Lower leg skin (tissue), 3 donors: ENCODE results near the gene GSC2.

ENCODE experiments used
- POLR2A ChIP-seq, 2 donors: fragments of 450-650 bp; IDR thresholded peaks; one replicate each; pipeline ENCODE4 v1.6.1; 2016 to 2017; ENCODE audit warnings: antibody characterized with exemption in 2 of 2, mild to moderate bottlenecking in 1 of 2, moderate library complexity in 1 of 2
- TF ChIP-seq, protein P1 (sequence below), 3 donors: fragments of 450-650 bp; IDR thresholded peaks; one replicate each; pipeline ENCODE4 v1.5.1; 2016; ENCODE audit warnings: antibody characterized with exemption in 3 of 3, mild to moderate bottlenecking in 3 of 3, moderate library complexity in 2 of 3

DNA sequence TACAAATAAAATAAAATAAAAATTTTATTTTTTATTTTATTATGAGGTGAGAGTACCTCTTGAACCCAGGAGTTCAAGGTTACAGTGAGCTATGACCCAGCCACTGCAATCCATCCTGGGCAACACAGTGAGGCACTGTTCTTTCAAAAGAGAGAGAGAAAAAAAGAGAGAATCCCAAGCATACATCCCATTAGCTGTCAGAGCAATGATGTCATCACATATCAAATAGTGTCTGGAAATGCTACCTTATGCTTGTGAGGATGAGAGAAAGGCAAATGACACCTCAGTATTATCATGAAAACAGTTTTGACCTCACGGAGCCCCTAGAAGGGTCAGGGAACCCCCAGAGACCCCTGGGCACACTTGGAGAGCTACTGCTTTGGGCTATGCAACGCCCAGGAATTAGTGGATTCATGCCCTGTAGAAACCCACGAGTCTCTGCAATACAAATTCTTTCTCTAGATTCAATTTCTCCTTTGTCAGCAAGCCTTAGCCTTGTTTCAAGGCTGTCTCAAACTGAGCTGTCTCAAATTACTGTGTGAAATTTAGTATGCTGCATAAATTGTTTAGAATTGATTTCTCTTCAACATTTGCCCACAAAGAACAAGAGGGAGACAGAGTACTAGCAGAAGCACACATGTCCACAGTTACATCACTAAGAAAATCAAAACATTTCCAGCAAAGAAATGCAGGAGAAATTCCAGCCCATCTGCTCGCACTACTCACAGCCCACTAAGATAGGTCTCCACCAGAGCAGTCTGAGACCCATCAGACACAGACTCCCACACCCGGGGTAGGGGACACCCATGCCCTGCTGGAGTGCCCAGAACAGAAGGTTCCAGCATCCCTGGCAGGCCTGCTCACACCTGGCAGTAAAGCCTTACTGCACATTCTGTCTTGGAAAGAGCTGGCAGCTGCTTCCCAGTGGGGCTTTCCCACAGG is 45.9 kb downstream of the GSC2 start:
- TF ChIP-seq, protein P1, sequence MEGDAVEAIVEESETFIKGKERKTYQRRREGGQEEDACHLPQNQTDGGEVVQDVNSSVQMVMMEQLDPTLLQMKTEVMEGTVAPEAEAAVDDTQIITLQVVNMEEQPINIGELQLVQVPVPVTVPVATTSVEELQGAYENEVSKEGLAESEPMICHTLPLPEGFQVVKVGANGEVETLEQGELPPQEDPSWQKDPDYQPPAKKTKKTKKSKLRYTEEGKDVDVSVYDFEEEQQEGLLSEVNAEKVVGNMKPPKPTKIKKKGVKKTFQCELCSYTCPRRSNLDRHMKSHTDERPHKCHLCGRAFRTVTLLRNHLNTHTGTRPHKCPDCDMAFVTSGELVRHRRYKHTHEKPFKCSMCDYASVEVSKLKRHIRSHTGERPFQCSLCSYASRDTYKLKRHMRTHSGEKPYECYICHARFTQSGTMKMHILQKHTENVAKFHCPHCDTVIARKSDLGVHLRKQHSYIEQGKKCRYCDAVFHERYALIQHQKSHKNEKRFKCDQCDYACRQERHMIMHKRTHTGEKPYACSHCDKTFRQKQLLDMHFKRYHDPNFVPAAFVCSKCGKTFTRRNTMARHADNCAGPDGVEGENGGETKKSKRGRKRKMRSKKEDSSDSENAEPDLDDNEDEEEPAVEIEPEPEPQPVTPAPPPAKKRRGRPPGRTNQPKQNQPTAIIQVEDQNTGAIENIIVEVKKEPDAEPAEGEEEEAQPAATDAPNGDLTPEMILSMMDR (IDR thresholded peaks at IDR 0.05) = no peak
- TF ChIP-seq POLR2A (IDR thresholded peaks at IDR 0.05) = no peak
